Measurements from ENCODE around the gene SACM1L. TPM values are rescaled to one million over a fixed set of nuclear protein-coding genes. Genes with fewer than 3 reads are reported as not detected.

The SACM1L gene
- total RNA-seq, 1 experiment from 2014 or later = 15.3 TPM

- DNase-seq (ENCODE audit: low read depth) = no peak
Measured at GRCh38 chr3:45771831-45772230, 82.6 kb downstream of the SACM1L start.

- no peak for DNase-seq (ENCODE audit: low read depth)
Measured at GRCh38 chr3:45772341-45773035, 83.3 kb downstream of the SACM1L start.

- DNase-seq (ENCODE audit: low read depth) = no peak
Measured at GRCh38 chr3:45773072-45773471, 83.9 kb downstream of the SACM1L start.

GRCh38 chr3:45773714-45774449, 84.7 kb downstream of the SACM1L start:
- no peak for DNase-seq (ENCODE audit: low read depth)

GRCh38 chr3:45774581-45775521, 85.7 kb downstream of the SACM1L start:
- DNase-seq (ENCODE audit: low read depth) = no peak

- DNase-seq (ENCODE audit: low read depth) = no peak
Measured at GRCh38 chr3:45775571-45776300, 86.5 kb downstream of the SACM1L start.

- no peak for DNase-seq (ENCODE audit: low read depth)
Measured at GRCh38 chr3:45776301-45776595, 87.1 kb downstream of the SACM1L start.

GRCh38 chr3:45776611-45777010, 87.4 kb downstream of the SACM1L start:
- DNase-seq (ENCODE audit: low read depth) = no peak

- no peak for DNase-seq (ENCODE audit: low read depth)
Measured at GRCh38 chr3:45777111-45777745, 88.0 kb downstream of the SACM1L start.

GRCh38 chr3:45777746-45778386, 88.7 kb downstream of the SACM1L start:
- DNase-seq (ENCODE audit: low read depth) = no peak

- no peak for DNase-seq (ENCODE audit: low read depth)
Measured at GRCh38 chr3:45778761-45779201, 89.6 kb downstream of the SACM1L start.

- DNase-seq (ENCODE audit: low read depth) = no peak
Measured at GRCh38 chr3:45779746-45780735, 90.8 kb downstream of the SACM1L start.

GRCh38 chr3:45781271-45781670, 92.1 kb downstream of the SACM1L start:
- DNase-seq (ENCODE audit: low read depth) = no peak

GRCh38 chr3:45781841-45782240, 92.6 kb downstream of the SACM1L start:
- DNase-seq (ENCODE audit: low read depth) = no peak

- DNase-seq (ENCODE audit: low read depth) = no peak
Measured at GRCh38 chr3:45782381-45782780, 93.2 kb downstream of the SACM1L start.

- no peak for DNase-seq (ENCODE audit: low read depth)
Measured at GRCh38 chr3:45783667-45784066, 94.5 kb downstream of the SACM1L start.

- DNase-seq (ENCODE audit: low read depth) = no peak
Measured at GRCh38 chr3:45785605-45786150, 96.5 kb downstream of the SACM1L start.

GRCh38 chr3:45786801-45787495, 97.8 kb downstream of the SACM1L start:
- DNase-seq (ENCODE audit: low read depth) = no peak

GRCh38 chr3:45787551-45787950, 98.4 kb downstream of the SACM1L start:
- no peak for DNase-seq (ENCODE audit: low read depth)
